ENCODE results near the gene AGBL1.
A peak's percentile ranks its signal among the peaks of the same experiment; 100 is the strongest.

The AGBL1 gene

GRCh38 chr15:86082619-86083380, 3.1 kb downstream of the AGBL1 start:
- no peak for DNase-seq (ENCODE audit: low read depth, low spot score)

GRCh38 chr15:86087808-86088207, 8.1 kb downstream of the AGBL1 start:
- DNase-seq (ENCODE audit: low read depth, low spot score), result no peak

- DNase-seq (ENCODE audit: low read depth, low spot score), result no peak
These were observed 9.8 kb downstream of the AGBL1 start for GRCh38 chr15:86089422-86089821.

- no peak for DNase-seq (ENCODE audit: low read depth, low spot score)
These were observed 22.1 kb downstream of the AGBL1 start for GRCh38 chr15:86101818-86102217.

GRCh38 chr15:86103825-86104224, 24.2 kb downstream of the AGBL1 start:
- no peak for DNase-seq (ENCODE audit: low read depth, low spot score)

- DNase-seq (ENCODE audit: low read depth, low spot score), result no peak
These were observed 26.6 kb downstream of the AGBL1 start for GRCh38 chr15:86106306-86106705.

GRCh38 chr15:86115145-86115801, 35.6 kb downstream of the AGBL1 start:
- DNase-seq (ENCODE audit: low read depth, low spot score), result no peak

- no peak for DNase-seq (ENCODE audit: low read depth, low spot score)
These were observed 42.0 kb downstream of the AGBL1 start for GRCh38 chr15:86121568-86122225.

- DNase-seq (ENCODE audit: low read depth, low spot score), result peak; percentile 8
These were observed 43.2 kb downstream of the AGBL1 start for GRCh38 chr15:86122691-86123391.

GRCh38 chr15:86125775-86126174, 46.1 kb downstream of the AGBL1 start:
- DNase-seq (ENCODE audit: low read depth, low spot score), result no peak

GRCh38 chr15:86127547-86127946, 47.9 kb downstream of the AGBL1 start:
- DNase-seq (ENCODE audit: low read depth, low spot score), result no peak

- no peak for DNase-seq (ENCODE audit: low read depth, low spot score)
These were observed 55.4 kb downstream of the AGBL1 start for GRCh38 chr15:86135041-86135440.

GRCh38 chr15:86136861-86137260, 57.2 kb downstream of the AGBL1 start:
- DNase-seq (ENCODE audit: low read depth, low spot score), result no peak

- DNase-seq (ENCODE audit: low read depth, low spot score), result no peak
These were observed 59.1 kb downstream of the AGBL1 start for GRCh38 chr15:86138798-86139197.

GRCh38 chr15:86139828-86140227, 60.2 kb downstream of the AGBL1 start:
- DNase-seq (ENCODE audit: low read depth, low spot score), result peak; percentile 51

GRCh38 chr15:86154705-86155104, 75.0 kb downstream of the AGBL1 start:
- DNase-seq (ENCODE audit: low read depth, low spot score), result no peak

- DNase-seq (ENCODE audit: low read depth, low spot score), result no peak
These were observed 75.9 kb downstream of the AGBL1 start for GRCh38 chr15:86155551-86155950.

- no peak for DNase-seq (ENCODE audit: low read depth, low spot score)
These were observed 78.1 kb downstream of the AGBL1 start for GRCh38 chr15:86157606-86158293.

GRCh38 chr15:86159468-86159867, 79.8 kb downstream of the AGBL1 start:
- DNase-seq (ENCODE audit: low read depth, low spot score), result no peak

- DNase-seq (ENCODE audit: low read depth, low spot score), result no peak
These were observed 81.6 kb downstream of the AGBL1 start for GRCh38 chr15:86161250-86161649.

- no peak for DNase-seq (ENCODE audit: low read depth, low spot score)
These were observed 82.5 kb downstream of the AGBL1 start for GRCh38 chr15:86162172-86162591.

GRCh38 chr15:86162641-86163040, 83.0 kb downstream of the AGBL1 start:
- no peak for DNase-seq (ENCODE audit: low read depth, low spot score)

Data from ELF-1 (cell line).